Adipose tissue (tissue), 3 donors: Measurements from ENCODE around the gene GALNT6. TPM values are rescaled to one million over a fixed set of nuclear protein-coding genes. Genes with fewer than 3 reads are reported as not detected.

ENCODE experiments used
- H3K27ac ChIP-seq: one replicate; pipeline ENCODE4 v1.5.1; 2013; ENCODE audit warnings: low read depth, low read length
- WGBS, 3 donors: extraction: QIAGEN DNeasy Blood & Tissue Kit; methylation state at CpG; one replicate each; pipeline ENCODE4 v1.1.7; 2013; 5-methylcytosine and 5-hydroxymethylcytosine counted together
- polyA plus RNA-seq, 3 donors: library from polyadenylated mRNA; stranded (reverse); fragments of 200-250 nt; gene quantifications; one replicate each; pipeline ENCODE4 v1.2.3, GENCODE V29; 2013
- donor health status: healthy with polysubstance abuse.
- donor health status: Bipolar disorder and iron deficiency.
- donor health status: healthy.

GALNT6 gene
- polyA plus RNA-seq, result 1 to 10 TPM; 1.7 to 4.5 (median 3.0) TPM

GRCh38 chr12:51391283-51392123 lies at the start of gene GALNT6:
Gene GALNT6 (minus strand): TSS chr12:51391406. CDS start chr12:51379781, 11,625 bp downstream.
- WGBS, 3 donors, result 1% methylated on average over 57 to 73 of the region's 73 CpGs
- no peak within 1 kb of the TSS for H3K27ac ChIP-seq

- 75 to 89% (median 86%) methylated on average over 2 of the region's 2 CpGs for WGBS, 3 donors
- no peak overlapping the region for H3K27ac ChIP-seq
Measured at GRCh38 chr12:51439330-51439729, 48.1 kb upstream of the GALNT6 start.

GRCh38 chr12:51437431-51437830 lies 46.2 kb upstream of the GALNT6 start:
- no peak overlapping the region for H3K27ac ChIP-seq
- 39 to 82% (median 57%) methylated on average over 1 of the region's 1 CpG for WGBS, 3 donors

- no peak overlapping the region for H3K27ac ChIP-seq
- WGBS, 3 donors, result 49 to 69% (median 50%) methylated on average over 1 of the region's 1 CpG
Measured at GRCh38 chr12:51434305-51434704, 43.1 kb upstream of the GALNT6 start.

- WGBS, 3 donors, result 74 to 95% (median 81%) methylated on average over 2 of the region's 2 CpGs
- no peak overlapping the region for H3K27ac ChIP-seq
Measured at GRCh38 chr12:51432921-51433320, 41.7 kb upstream of the GALNT6 start.

GRCh38 chr12:51430196-51430895 lies 39.1 kb upstream of the GALNT6 start:
- WGBS, 3 donors, result 24 to 66% (median 64%) methylated on average over 4 of the region's 4 CpGs
- no peak overlapping the region for H3K27ac ChIP-seq

- 93 to 97% (median 94%) methylated on average over 4 of the region's 4 CpGs for WGBS, 3 donors
- H3K27ac ChIP-seq, result no peak overlapping the region
Measured at GRCh38 chr12:51429700-51430099, 38.5 kb upstream of the GALNT6 start.

GRCh38 chr12:51428256-51428655 lies 37.0 kb upstream of the GALNT6 start:
- no peak overlapping the region for H3K27ac ChIP-seq
- WGBS, 3 donors, result 87 to 90% (median 90%) methylated on average over 4 of the region's 4 CpGs

- 2 to 4% (median 4%) methylated on average over 58 to 73 of the region's 73 CpGs for WGBS, 3 donors
- no peak within 1 kb of the TSS for H3K27ac ChIP-seq
Measured at GRCh38 chr12:51424662-51425539, 33.7 kb upstream of the GALNT6 start, which contains the start of gene SLC4A8. Gene SLC4A8 (plus strand): TSS chr12:51424831. CDS start chr12:51424988, 157 bp downstream.

- no peak overlapping the region for H3K27ac ChIP-seq
- WGBS, 3 donors, result 19 to 26% (median 23%) methylated on average over 10 of the region's 10 CpGs
Measured at GRCh38 chr12:51424094-51424661, 33.0 kb upstream of the GALNT6 start.

GRCh38 chr12:51421266-51421884 lies 30.2 kb upstream of the GALNT6 start:
- WGBS, 3 donors, result 62 to 77% (median 73%) methylated on average over 5 of the region's 5 CpGs
- H3K27ac ChIP-seq, result no peak overlapping the region

- H3K27ac ChIP-seq, result no peak overlapping the region
- 42 to 58% (median 46%) methylated on average over 11 of the region's 11 CpGs for WGBS, 3 donors
Measured at GRCh38 chr12:51419425-51420193, 28.4 kb upstream of the GALNT6 start.

- 72 to 80% (median 79%) methylated on average over 4 of the region's 4 CpGs for WGBS, 3 donors
- H3K27ac ChIP-seq, result no peak overlapping the region
Measured at GRCh38 chr12:51417826-51418225, 26.6 kb upstream of the GALNT6 start.

GRCh38 chr12:51415931-51416330 lies 24.7 kb upstream of the GALNT6 start:
- WGBS, 3 donors, result 92 to 97% (median 94%) methylated on average over 1 of the region's 1 CpG
- no peak overlapping the region for H3K27ac ChIP-seq

- H3K27ac ChIP-seq, result no peak overlapping the region
- 91 to 95% (median 92%) methylated on average over 3 of the region's 3 CpGs for WGBS, 3 donors
Measured at GRCh38 chr12:51413791-51414190, 22.6 kb upstream of the GALNT6 start.

- H3K27ac ChIP-seq, result no peak overlapping the region
Measured at GRCh38 chr12:51413149-51413548, 21.9 kb upstream of the GALNT6 start.

GRCh38 chr12:51409846-51410245 lies 18.6 kb upstream of the GALNT6 start:
- WGBS, 3 donors, result 74 to 81% (median 80%) methylated on average over 8 of the region's 8 CpGs
- H3K27ac ChIP-seq, result no peak overlapping the region
